MG63 (cell line): ENCODE results near the gene CCDC12. TPM values are rescaled to one million over a fixed set of nuclear protein-coding genes. Genes with fewer than 3 reads are reported as not detected.

ENCODE experiments used
- DNase-seq: peaks from one replicate; pipeline ENCODE4 v3.0.0-alpha.2; 2020
- H3K27me3 ChIP-seq: fragments of 250-450 bp; sonication (Bioruptor Pico); 2 replicates; pipeline ENCODE4 v1.5.1; 2020; ENCODE audit warnings: mild to moderate bottlenecking, moderate library complexity
- H3K36me3 ChIP-seq: fragments of 250-450 bp; sonication (Bioruptor Pico); 2 replicates; pipeline ENCODE4 v1.5.1; 2020; ENCODE audit warnings: mild to moderate bottlenecking, moderate library complexity
- H3K4me3 ChIP-seq: fragments of 250-450 bp; sonication (Bioruptor Pico); 2 replicates; pipeline ENCODE4 v1.5.1; 2020; ENCODE audit warnings: mild to moderate bottlenecking, moderate library complexity
- H3K9me3 ChIP-seq: fragments of 250-450 bp; sonication (Bioruptor Pico); 2 replicates; pipeline ENCODE4 v1.5.1; 2020; ENCODE audit warnings: mild to moderate bottlenecking, moderate library complexity
- total RNA-seq: library from RNA; depleted of rRNA; stranded (reverse); fragments of >200 nt; shearing (Covaris generic); gene quantifications from 2 replicates; pipeline ENCODE4 v1.2.3, GENCODE V29; 2014; ENCODE audit warnings: low replicate concordance

The CCDC12 gene
- total RNA-seq, 1 experiment from 2014 or later: 12.0 TPM

GRCh38 chr3:46905213-46905560 lies 71.4 kb downstream of the CCDC12 start:
- DNase-seq: no peak
- Histone ChIP-seq H3K4me3 (no peak overlapping the region), H3K9me3 (no peaks in the 10 kb centered on the region), H3K36me3 (no peaks in the 10 kb centered on the region), H3K27me3 (no peaks in the 10 kb centered on the region)

GRCh38 chr3:46904303-46905212 lies 72.0 kb downstream of the CCDC12 start:
- H3K4me3 ChIP-seq: no peak overlapping the region
- H3K9me3 ChIP-seq: no peaks in the 10 kb centered on the region
- no peaks in the 10 kb centered on the region for H3K27me3 ChIP-seq
- no peaks in the 10 kb centered on the region for H3K36me3 ChIP-seq
- no peak for DNase-seq

GRCh38 chr3:46903341-46904302 lies 72.9 kb downstream of the CCDC12 start:
- no peak overlapping the region for H3K4me3 ChIP-seq
- H3K9me3 ChIP-seq: no peaks in the 10 kb centered on the region
- H3K27me3 ChIP-seq: no peaks in the 10 kb centered on the region
- peak; percentile 58 for DNase-seq
- H3K36me3 ChIP-seq: no peaks in the 10 kb centered on the region

- no peak for DNase-seq
Measured at GRCh38 chr3:46902188-46902631, 74.3 kb downstream of the CCDC12 start.

GRCh38 chr3:46901591-46902187 lies 74.9 kb downstream of the CCDC12 start:
- H3K36me3 ChIP-seq: no peaks in the 10 kb centered on the region
- H3K27me3 ChIP-seq: no peaks in the 10 kb centered on the region
- DNase-seq: no peak
- no peaks in the 10 kb centered on the region for H3K9me3 ChIP-seq
- no peak overlapping the region for H3K4me3 ChIP-seq

More at GRCh38 chr3:46902188-46902631, 74.3 kb downstream of the CCDC12 start:
- Histone ChIP-seq H3K36me3 (no peaks in the 10 kb centered on the region), H3K27me3 (no peaks in the 10 kb centered on the region), H3K4me3 (no peak overlapping the region), H3K9me3 (no peaks in the 10 kb centered on the region)

GRCh38 chr3:46901061-46901460 lies 75.5 kb downstream of the CCDC12 start:
- H3K27me3 ChIP-seq: no peaks in the 10 kb centered on the region
- DNase-seq: no peak
- no peak overlapping the region for H3K4me3 ChIP-seq
- H3K36me3 ChIP-seq: no peaks in the 10 kb centered on the region
- H3K9me3 ChIP-seq: no peaks in the 10 kb centered on the region

GRCh38 chr3:46900356-46900755 lies 76.2 kb downstream of the CCDC12 start:
- no peak for DNase-seq
- no peak overlapping the region for H3K4me3 ChIP-seq
- no peaks in the 10 kb centered on the region for H3K27me3 ChIP-seq
- no peaks in the 10 kb centered on the region for H3K36me3 ChIP-seq
- H3K9me3 ChIP-seq: no peaks in the 10 kb centered on the region

GRCh38 chr3:46900007-46900292 lies 76.6 kb downstream of the CCDC12 start:
- no peaks in the 10 kb centered on the region for H3K27me3 ChIP-seq

GRCh38 chr3:46899151-46900006 lies 77.2 kb downstream of the CCDC12 start:
- DNase-seq: no peak
- no peaks in the 10 kb centered on the region for H3K27me3 ChIP-seq
- no peaks in the 10 kb centered on the region for H3K9me3 ChIP-seq
- no peaks in the 10 kb centered on the region for H3K36me3 ChIP-seq
- no peak overlapping the region for H3K4me3 ChIP-seq

More at GRCh38 chr3:46900007-46900292, 76.6 kb downstream of the CCDC12 start:
- no peak for DNase-seq
- no peaks in the 10 kb centered on the region for H3K36me3 ChIP-seq
- H3K9me3 ChIP-seq: no peaks in the 10 kb centered on the region
- no peak overlapping the region for H3K4me3 ChIP-seq

- DNase-seq: no peak
- H3K4me3 ChIP-seq: no peak overlapping the region
Measured at GRCh38 chr3:46898321-46899150, 78.0 kb downstream of the CCDC12 start.

GRCh38 chr3:46897829-46898320 lies 78.7 kb downstream of the CCDC12 start:
- no peak for DNase-seq
- H3K36me3 ChIP-seq: no peaks in the 10 kb centered on the region
- H3K27me3 ChIP-seq: no peaks in the 10 kb centered on the region
- no peaks in the 10 kb centered on the region for H3K9me3 ChIP-seq
- no peak overlapping the region for H3K4me3 ChIP-seq

More at GRCh38 chr3:46898321-46899150, 78.0 kb downstream of the CCDC12 start:
- no peaks in the 10 kb centered on the region for H3K9me3 ChIP-seq
- H3K36me3 ChIP-seq: no peaks in the 10 kb centered on the region
- H3K27me3 ChIP-seq: no peaks in the 10 kb centered on the region

GRCh38 chr3:46897031-46897430 lies 79.5 kb downstream of the CCDC12 start:
- Histone ChIP-seq H3K27me3 (no peaks in the 10 kb centered on the region), H3K36me3 (no peaks in the 10 kb centered on the region), H3K4me3 (no peak overlapping the region), H3K9me3 (no peaks in the 10 kb centered on the region)
- DNase-seq: no peak

- no peak overlapping the region for H3K4me3 ChIP-seq
- DNase-seq: no peak
- no peaks in the 10 kb centered on the region for H3K36me3 ChIP-seq
Measured at GRCh38 chr3:46896386-46896785, 80.2 kb downstream of the CCDC12 start.

GRCh38 chr3:46895761-46896160 lies 80.8 kb downstream of the CCDC12 start:
- no peaks in the 10 kb centered on the region for H3K27me3 ChIP-seq

More at GRCh38 chr3:46896386-46896785, 80.2 kb downstream of the CCDC12 start:
- H3K27me3 ChIP-seq: no peaks in the 10 kb centered on the region
- no peaks in the 10 kb centered on the region for H3K9me3 ChIP-seq

GRCh38 chr3:46895204-46895660 lies 81.3 kb downstream of the CCDC12 start:
- Histone ChIP-seq H3K36me3 (no peaks in the 10 kb centered on the region), H3K9me3 (no peaks in the 10 kb centered on the region), H3K4me3 (no peak overlapping the region), H3K27me3 (no peaks in the 10 kb centered on the region)
- peak; percentile 29 for DNase-seq

More at GRCh38 chr3:46895761-46896160, 80.8 kb downstream of the CCDC12 start:
- Histone ChIP-seq H3K4me3 (no peak overlapping the region), H3K9me3 (no peaks in the 10 kb centered on the region), H3K36me3 (no peaks in the 10 kb centered on the region)
- no peak for DNase-seq
